HCT116 (cell line): ENCODE data around the gene OVOL1. TPM values are rescaled to one million over a fixed set of nuclear protein-coding genes. Genes with fewer than 3 reads are reported as not detected.

ENCODE experiments used
- ATAC-seq: fragments of 200-7000 bp; cut with Tn5 transposase; 2 replicates; pipeline ENCODE4 v1.9.1; 2020; ENCODE audit warnings: mild to moderate bottlenecking, moderate library complexity
- BruUV-seq: library from RNA; stranded (reverse); fragments of 400-500 nt; replicated peaks from 2 replicates; lab custom pipeline; 2021; lab: Mats Ljungman, UMichigan
- CTCF ChIA-PET: fragments of 300-600 bp; sonication (Branson Sonifier 250); formaldehyde crosslinking; loops from one replicate; lab custom pipeline; 2021; ENCODE audit warnings: antibody characterized with exemption; lab: Charles Lee
- POLR2A ChIA-PET: fragments of 300-600, 350-600 bp; sonication (Branson Sonifier 250); formaldehyde crosslinking; loops from one replicate; lab custom pipeline; 2021; ENCODE audit warnings: antibody characterized with exemption; lab: Charles Lee
- RAD21 ChIA-PET, 2 experiments: fragments of 300-600 bp; sonication (Branson Sonifier 250); formaldehyde crosslinking; loops; one replicate each; lab custom pipeline; 2023; ENCODE audit warnings: low total read pairs in 2 of 2; ENCODE audit not compliant: uncharacterized antibody in 2 of 2, unreplicated experiment in 2 of 2, low non-redundant PET in 1 of 2; lab: Charles Lee
- DNase-seq: peaks from one replicate; pipeline ENCODE4 v3.0.0-alpha.2; 2010; ENCODE audit warnings: low read depth, low spot score
- H2AFZ ChIP-seq: fragments of 200-600 bp; shearing (Covaris generic), sonication (generic); 2 replicates; pipeline ENCODE4 v1.6.1; 2017; ENCODE audit warnings: low read depth, mixed run types, mixed read lengths, antibody characterized with exemption, low read length; ENCODE audit not compliant: poor library complexity, severe bottlenecking
- H3K27ac ChIP-seq: 2 replicates; pipeline ENCODE4 v1.5.1; 2012; ENCODE audit warnings: low read depth, low read length
- H3K27me3 ChIP-seq: fragments of 200-600 bp; sonication (generic); 2 replicates; pipeline ENCODE4 v1.6.1; 2016; ENCODE audit warnings: mixed run types, low read length, mixed read lengths; ENCODE audit not compliant: insufficient read depth
- H3K36me3 ChIP-seq, 2 experiments: fragments of 200-500 bp in 1 of 2; fragments of 200-600 bp in 1 of 2; sonication (Bioruptor generic) in 1 of 2; sonication (generic) in 1 of 2; 2 replicates each; pipeline versions ENCODE4 v1.5.1 to v1.6.1; 2014 to 2016; ENCODE audit warnings: low read length in 2 of 2, inconsistent platforms in 1 of 2, mixed read lengths in 1 of 2, mixed run types in 1 of 2; ENCODE audit not compliant: insufficient read depth in 2 of 2, control insufficient read depth in 1 of 2
- H3K4me1 ChIP-seq, 2 experiments: fragments of 200-600 bp in 1 of 2; sonication (generic) in 1 of 2; 2 replicates each; pipeline versions ENCODE4 v1.5.1 to v1.6.1; 2012 to 2017; ENCODE audit warnings: low read length in 2 of 2, inconsistent platforms in 1 of 2, mild to moderate bottlenecking in 1 of 2, mixed read lengths in 1 of 2, mixed run types in 1 of 2, moderate library complexity in 1 of 2; ENCODE audit not compliant: insufficient read depth in 2 of 2, control insufficient read depth in 1 of 2
- H3K4me2 ChIP-seq: fragments of 200-600 bp; sonication (generic); 2 replicates; pipeline ENCODE4 v1.6.1; 2017; ENCODE audit warnings: mixed run types, low read length, mixed read lengths
- H3K4me3 ChIP-seq, 2 experiments: fragments of 200-600 bp in 1 of 2; sonication (generic) in 1 of 2; replicated peaks in 1 of 2; 2 replicates each; pipeline ENCODE4 v1.5.1; 2011 to 2016; ENCODE audit warnings: low read length in 2 of 2, control low read depth in 1 of 2, low read depth in 1 of 2, mild to moderate bottlenecking in 1 of 2, mixed read lengths in 1 of 2, mixed run types in 1 of 2
- H3K79me2 ChIP-seq: fragments of 200-600 bp; sonication (generic); 2 replicates; pipeline ENCODE4 v1.6.1; 2017; ENCODE audit warnings: mild to moderate bottlenecking, mixed run types, low read length, moderate library complexity, mixed read lengths; ENCODE audit not compliant: insufficient read depth
- H3K9ac ChIP-seq: fragments of 200-600 bp; sonication (generic); 2 replicates; pipeline ENCODE4 v1.6.1; 2016; ENCODE audit warnings: low read length, mixed read lengths
- H3K9me2 ChIP-seq: fragments of 200-600 bp; sonication (generic), shearing (Covaris generic); 2 replicates; pipeline ENCODE4 v1.6.1; 2017; ENCODE audit warnings: mixed run types, mild to moderate bottlenecking, moderate library complexity; ENCODE audit not compliant: insufficient read depth
- H3K9me3 ChIP-seq, 2 experiments: fragments of 200-500 bp in 1 of 2; fragments of 200-600 bp in 1 of 2; sonication (Bioruptor generic) in 1 of 2; sonication (generic) in 1 of 2; 2 replicates each; pipeline ENCODE4 v1.6.1; 2014 to 2017; ENCODE audit warnings: low read length in 2 of 2, mixed read lengths in 2 of 2, inconsistent platforms in 1 of 2, low read depth in 1 of 2, mild to moderate bottlenecking in 1 of 2, mixed run types in 1 of 2, moderate library complexity in 1 of 2; ENCODE audit not compliant: control insufficient read depth in 1 of 2, insufficient read depth in 1 of 2
- H4K20me1 ChIP-seq: fragments of 200-600 bp; sonication (generic), shearing (Covaris generic); 2 replicates; pipeline ENCODE4 v1.6.1; 2017; ENCODE audit warnings: mixed run types, mild to moderate bottlenecking, moderate library complexity; ENCODE audit not compliant: insufficient read depth
- CBX3 ChIP-seq: IDR thresholded peaks from 2 replicates; pipeline ENCODE4 v1.6.1; 2012; ENCODE audit warnings: low read depth
- EZH2phosphoT487 ChIP-seq: fragments of 200-600 bp; IDR thresholded peaks from 2 replicates; pipeline ENCODE4 v1.6.1; 2018; ENCODE audit warnings: antibody characterized with exemption, borderline replicate concordance
- JUND ChIP-seq: IDR thresholded peaks from 2 replicates; pipeline ENCODE4 v1.6.1; 2012
- MAX ChIP-seq: IDR thresholded peaks from 2 replicates; pipeline ENCODE4 v1.6.1; 2012
- RAD21 ChIP-seq: IDR thresholded peaks from 2 replicates; pipeline ENCODE4 v1.6.1; 2012; ENCODE audit warnings: low read depth, mild to moderate bottlenecking
- SIN3A ChIP-seq: IDR thresholded peaks from 2 replicates; pipeline ENCODE4 v1.6.1; 2012; ENCODE audit warnings: low read depth
- SP1 ChIP-seq: IDR thresholded peaks from 2 replicates; pipeline ENCODE4 v1.6.1; 2012; ENCODE audit warnings: low read depth
- TCF7L2 ChIP-seq: IDR thresholded peaks from 2 replicates; pipeline ENCODE4 v1.7.0; 2011; ENCODE audit warnings: borderline replicate concordance, inconsistent platforms; ENCODE audit not compliant: insufficient read depth, insufficient read length; ENCODE audit errors: extremely low read depth
- YY1 ChIP-seq: IDR thresholded peaks from 2 replicates; pipeline ENCODE4 v1.6.1; 2011; ENCODE audit warnings: low read length, low read depth, moderate library complexity, mild to moderate bottlenecking; ENCODE audit not compliant: insufficient replicate concordance; ENCODE audit errors: extremely low read depth
- ZFX ChIP-seq: fragments of 450-650 bp; IDR thresholded peaks from 2 replicates; pipeline ENCODE4 v1.6.1; 2017
- intact Hi-C: fragments of 100-400 bp; cut with micrococcal nuclease; formaldehyde crosslinking; loops from 2 replicates; pipeline ENCODE4 v1.10.0; 2022
- total RNA-seq: library from RNA; stranded (reverse); gene quantifications from one replicate; pipeline ENCODE4 v1.2.1, GENCODE V29; 2021; ENCODE audit not compliant: unreplicated experiment
- TF ChIP-seq, protein P1 (sequence below), 3 experiments: fragments of 200-600 bp in 1 of 3; sonication (generic) in 1 of 3; IDR thresholded peaks in 2 of 3; conservative IDR thresholded peaks in 1 of 3; 2 replicates each; pipeline ENCODE4 v1.5.1; 2012 to 2017; ENCODE audit warnings: low read depth in 2 of 3, low read length in 2 of 3, antibody characterized with exemption in 1 of 3, borderline replicate concordance in 1 of 3, control low read depth in 1 of 3, mild to moderate bottlenecking in 1 of 3, mixed read lengths in 1 of 3, mixed run types in 1 of 3, moderate library complexity in 1 of 3; ENCODE audit not compliant: insufficient read depth in 1 of 3

OVOL1 gene
- total RNA-seq, 1 experiment from 2014 or later: 14.7 TPM

DNA sequence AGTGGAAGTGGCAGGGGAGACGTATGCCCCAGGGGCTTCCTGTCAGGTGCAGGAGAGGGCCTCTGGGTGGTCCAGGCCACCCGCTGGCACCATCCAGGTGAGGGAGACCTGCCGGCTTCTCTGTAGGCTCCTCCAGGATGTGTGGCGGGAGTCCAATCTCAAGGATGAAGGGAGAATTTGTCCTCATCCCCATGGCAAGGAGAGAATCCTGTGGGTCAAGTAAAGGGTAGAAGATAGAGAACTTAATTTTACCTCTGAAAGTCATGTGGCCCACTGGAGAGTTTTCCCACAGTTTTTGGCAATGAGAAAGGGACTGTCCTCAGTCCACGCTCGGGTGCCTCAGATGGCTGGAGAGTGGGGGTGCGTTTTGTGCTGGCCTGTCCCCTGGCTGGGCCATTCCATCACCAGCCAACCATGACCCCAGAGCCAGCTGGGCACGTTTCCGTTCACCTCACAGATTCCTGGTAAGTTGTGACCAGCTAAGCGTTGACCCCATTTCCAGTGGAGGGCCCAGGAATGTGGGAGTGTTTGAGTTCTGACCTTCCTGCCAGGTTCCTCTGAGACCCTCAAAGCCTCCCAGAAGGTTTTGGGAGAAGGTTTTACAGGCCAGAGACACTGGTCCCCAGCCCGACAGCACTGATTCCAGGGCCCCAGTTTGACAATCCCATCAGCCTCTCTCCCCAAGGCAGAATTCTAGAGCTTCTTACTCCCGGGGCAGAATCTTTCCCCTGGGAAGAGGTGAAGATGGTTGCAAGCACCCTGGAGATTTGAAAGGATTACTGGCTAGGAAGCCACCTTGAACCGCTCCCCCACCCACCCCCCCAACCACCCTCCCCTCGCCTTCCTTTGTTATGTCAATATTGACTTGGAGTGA is 2.6 kb downstream of the OVOL1 start (continued):
- no peak for TF ChIP-seq SIN3A
- TF ChIP-seq RAD21: no peak
- TF ChIP-seq SP1: no peak
- TF ChIP-seq EZH2phosphoT487: no peak
- TF ChIP-seq ZFX: no peak
- TF ChIP-seq JUND: no peak
- no peak for TF ChIP-seq MAX
- TF ChIP-seq, protein P1, sequence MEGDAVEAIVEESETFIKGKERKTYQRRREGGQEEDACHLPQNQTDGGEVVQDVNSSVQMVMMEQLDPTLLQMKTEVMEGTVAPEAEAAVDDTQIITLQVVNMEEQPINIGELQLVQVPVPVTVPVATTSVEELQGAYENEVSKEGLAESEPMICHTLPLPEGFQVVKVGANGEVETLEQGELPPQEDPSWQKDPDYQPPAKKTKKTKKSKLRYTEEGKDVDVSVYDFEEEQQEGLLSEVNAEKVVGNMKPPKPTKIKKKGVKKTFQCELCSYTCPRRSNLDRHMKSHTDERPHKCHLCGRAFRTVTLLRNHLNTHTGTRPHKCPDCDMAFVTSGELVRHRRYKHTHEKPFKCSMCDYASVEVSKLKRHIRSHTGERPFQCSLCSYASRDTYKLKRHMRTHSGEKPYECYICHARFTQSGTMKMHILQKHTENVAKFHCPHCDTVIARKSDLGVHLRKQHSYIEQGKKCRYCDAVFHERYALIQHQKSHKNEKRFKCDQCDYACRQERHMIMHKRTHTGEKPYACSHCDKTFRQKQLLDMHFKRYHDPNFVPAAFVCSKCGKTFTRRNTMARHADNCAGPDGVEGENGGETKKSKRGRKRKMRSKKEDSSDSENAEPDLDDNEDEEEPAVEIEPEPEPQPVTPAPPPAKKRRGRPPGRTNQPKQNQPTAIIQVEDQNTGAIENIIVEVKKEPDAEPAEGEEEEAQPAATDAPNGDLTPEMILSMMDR (IDR thresholded peaks at IDR 0.05 in 2 of 3, conservative IDR thresholded peaks at IDR 0.05 in 1 of 3; ENCODE audit: borderline replicate concordance in 1 of 3, insufficient read depth in 1 of 3, low read depth in 2 of 3, low read length in 2 of 3): no peak
- TF ChIP-seq CBX3: no peak

GRCh38 chr11:65790104-65790901 is 3.4 kb downstream of the OVOL1 start:
- POLR2A ChIA-PET: interaction anchor here (0.6 to 1.1 kb wide), 2 partner anchors 17 to 105 kb away, joined by 3 read pairs; no protein-coding TSS in a partner anchor
- BruUV-seq: no TSS peak
- peaks cover 66 to 81% of the 10 kb centered on the region in 2 experiments for H3K4me1 ChIP-seq

More at GRCh38 chr11:65790104-65790901, 3.4 kb downstream of the OVOL1 start:
- Histone ChIP-seq H3K9me2 (no peaks in the 10 kb centered on the region), H3K9ac (peak overlapping the region; percentile 65; the same call in 1 of the 2 replicates)
- DNase-seq: no peak
- TF ChIP-seq CBX3 (no peak), YY1 (no peak), TCF7L2 (no peak)
- TF ChIP-seq, protein P1 (IDR thresholded peaks at IDR 0.05 in 2 of 3, conservative IDR thresholded peaks at IDR 0.05 in 1 of 3; ENCODE audit: borderline replicate concordance in 1 of 3, insufficient read depth in 1 of 3, low read depth in 2 of 3, low read length in 2 of 3): 0 out of 6 replicates have a peak, but pooled peaks of 1 of the 3 experiments have one; percentile 6
- TF ChIP-seq, all 23 proteins: peak for 1
- Histone ChIP-seq H4K20me1 (no peaks in the 10 kb centered on the region), H3K27me3 (no peaks in the 10 kb centered on the region), H3K27ac (peak overlapping the region; percentile 94; the same call in 1 of the 2 replicates), H3K9me3 (no peaks in the 10 kb centered on the region), H2AFZ (no peak overlapping the region), H3K79me2 (peaks cover 51% of the 10 kb centered on the region), H3K4me3 (no peak overlapping the region), H3K36me3 (peaks cover 8 to 10% of the 10 kb centered on the region in 2 experiments; a peak in 3 of 4 replicates), H3K4me2 (peak overlapping the region; percentile 91)
- ChIA-PET RAD21 (no interaction called here), CTCF (interaction anchor here (0.7 to 5.8 kb wide), 8 partner anchors 10 to 128 kb away, joined by 3 to 73 read pairs (median 4); partner anchors contain the start of genes AP5B1, KAT5, MUS81 and RELA)
- intact Hi-C loops: no loop called here
- ATAC-seq: no peak
